C4-2B (cell line): Measurements from ENCODE around the gene CD200R1L.

ENCODE experiments used
- ZFX ChIP-seq: fragments of 450-650 bp; IDR thresholded peaks from 2 replicates; pipeline ENCODE4 v1.6.1; 2017
- TF ChIP-seq, protein P1 (sequence below): fragments of 450-650 bp; conservative IDR thresholded peaks from 2 replicates; pipeline ENCODE4 v1.5.1; 2017; ENCODE audit warnings: mild to moderate bottlenecking

DNA sequence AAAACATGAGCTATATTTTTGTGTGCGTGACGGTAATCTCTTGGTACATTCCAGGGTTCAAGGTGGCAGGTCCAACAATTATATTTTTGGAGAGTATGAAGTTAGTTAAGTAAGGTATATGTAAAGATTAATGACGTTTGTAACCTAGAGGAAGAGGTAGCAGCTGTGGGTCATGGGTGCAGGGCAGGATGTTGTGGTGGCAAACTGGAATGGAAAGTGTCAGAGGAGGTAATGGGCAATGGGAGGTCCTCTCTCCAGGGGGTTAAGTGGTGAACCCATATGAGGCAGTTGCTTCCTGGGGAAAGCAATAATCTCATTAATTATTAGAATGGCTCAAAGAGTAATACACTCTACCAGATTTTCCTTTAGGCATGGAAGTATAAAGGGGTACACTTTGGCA is 1.0 kb upstream of the CD200R1L start:
- TF ChIP-seq, protein P1, sequence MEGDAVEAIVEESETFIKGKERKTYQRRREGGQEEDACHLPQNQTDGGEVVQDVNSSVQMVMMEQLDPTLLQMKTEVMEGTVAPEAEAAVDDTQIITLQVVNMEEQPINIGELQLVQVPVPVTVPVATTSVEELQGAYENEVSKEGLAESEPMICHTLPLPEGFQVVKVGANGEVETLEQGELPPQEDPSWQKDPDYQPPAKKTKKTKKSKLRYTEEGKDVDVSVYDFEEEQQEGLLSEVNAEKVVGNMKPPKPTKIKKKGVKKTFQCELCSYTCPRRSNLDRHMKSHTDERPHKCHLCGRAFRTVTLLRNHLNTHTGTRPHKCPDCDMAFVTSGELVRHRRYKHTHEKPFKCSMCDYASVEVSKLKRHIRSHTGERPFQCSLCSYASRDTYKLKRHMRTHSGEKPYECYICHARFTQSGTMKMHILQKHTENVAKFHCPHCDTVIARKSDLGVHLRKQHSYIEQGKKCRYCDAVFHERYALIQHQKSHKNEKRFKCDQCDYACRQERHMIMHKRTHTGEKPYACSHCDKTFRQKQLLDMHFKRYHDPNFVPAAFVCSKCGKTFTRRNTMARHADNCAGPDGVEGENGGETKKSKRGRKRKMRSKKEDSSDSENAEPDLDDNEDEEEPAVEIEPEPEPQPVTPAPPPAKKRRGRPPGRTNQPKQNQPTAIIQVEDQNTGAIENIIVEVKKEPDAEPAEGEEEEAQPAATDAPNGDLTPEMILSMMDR: no peak
- TF ChIP-seq ZFX: no peak
